CD8-positive, alpha-beta memory T cell (primary cell): Measurements from ENCODE around the gene SCGB1D4. TPM values are rescaled to one million over a fixed set of nuclear protein-coding genes. Genes with fewer than 3 reads are reported as not detected.

Experiments used
- CTCF ChIA-PET: fragments of 350-600 bp; sonication (Branson Sonifier 250); formaldehyde crosslinking; loops from one replicate; lab custom pipeline; 2021; ENCODE audit warnings: antibody characterized with exemption; lab: Charles Lee
- POLR2A ChIA-PET: fragments of 350-600 bp; sonication (Branson Sonifier 250); formaldehyde crosslinking; loops from one replicate; lab custom pipeline; 2021; ENCODE audit warnings: antibody characterized with exemption; lab: Charles Lee
- DNase-seq, 5 donors: peaks; one replicate each; pipeline versions ENCODE4 v3.0.0 to v3.0.0-alpha.2; 2020 to 2022; ENCODE audit warnings: mixed read lengths in 1 of 5
- H3K27ac ChIP-seq: one replicate; pipeline ENCODE4 v1.7.0; 2013; ENCODE audit warnings: low read depth, mild to moderate bottlenecking, low read length, moderate library complexity
- H3K27me3 ChIP-seq: 2 replicates; pipeline ENCODE4 v1.7.0; 2013; ENCODE audit warnings: low read length, mild to moderate bottlenecking; ENCODE audit not compliant: insufficient read depth, poor library complexity, severe bottlenecking
- H3K36me3 ChIP-seq: 2 replicates; pipeline ENCODE4 v1.7.0; 2013; ENCODE audit warnings: mild to moderate bottlenecking, low read length, moderate library complexity; ENCODE audit not compliant: insufficient read depth
- H3K4me1 ChIP-seq: 2 replicates; pipeline ENCODE4 v1.7.0; 2013; ENCODE audit warnings: mild to moderate bottlenecking, low read length, moderate library complexity; ENCODE audit not compliant: insufficient read depth
- H3K4me3 ChIP-seq: 2 replicates; pipeline ENCODE4 v1.7.0; 2013; ENCODE audit warnings: mild to moderate bottlenecking, low read length
- H3K9me3 ChIP-seq: 2 replicates; pipeline ENCODE4 v1.7.0; 2013; ENCODE audit warnings: mild to moderate bottlenecking, low read length
- H3K27ac Mint-ChIP-seq, 8 donors: one replicate each; pipeline ENCODE4 v1.8.0; 2020 to 2021; ENCODE audit warnings: mixed read lengths in 8 of 8, mild to moderate bottlenecking in 6 of 8, inconsistent platforms in 3 of 8, moderate library complexity in 3 of 8
- H3K27me3 Mint-ChIP-seq, 2 donors: one replicate each; pipeline ENCODE4 v1.8.0; 2020 to 2021; ENCODE audit warnings: mixed read lengths in 2 of 2, mild to moderate bottlenecking in 1 of 2, moderate library complexity in 1 of 2
- H3K36me3 Mint-ChIP-seq, 3 donors: one replicate each; pipeline ENCODE4 v1.8.0; 2020 to 2021; ENCODE audit warnings: mixed read lengths in 3 of 3, inconsistent platforms in 1 of 3, mild to moderate bottlenecking in 1 of 3
- H3K4me1 Mint-ChIP-seq, 3 donors: one replicate each; pipeline ENCODE4 v1.8.0; 2020 to 2021; ENCODE audit warnings: mixed read lengths in 3 of 3, inconsistent platforms in 1 of 3, mild to moderate bottlenecking in 1 of 3
- H3K4me3 Mint-ChIP-seq, 7 donors: one replicate each; pipeline ENCODE4 v1.8.0; 2020 to 2021; ENCODE audit warnings: mixed read lengths in 7 of 7, mild to moderate bottlenecking in 6 of 7, moderate library complexity in 4 of 7, inconsistent platforms in 2 of 7
- H3K9me3 Mint-ChIP-seq, 5 donors: one replicate each; pipeline ENCODE4 v1.8.0; 2020 to 2022; ENCODE audit warnings: mixed read lengths in 5 of 5, mild to moderate bottlenecking in 3 of 5, moderate library complexity in 2 of 5, inconsistent platforms in 1 of 5
- polyA plus RNA-seq: library from polyadenylated mRNA; unstranded; fragments of 300-500 nt; fragmentation: Illumina TruSeq; gene quantifications from one replicate; pipeline ENCODE4 v1.2.3, GENCODE V29; 2021
- total RNA-seq, 2 experiments: library from RNA; stranded (reverse); gene quantifications; one replicate each; pipeline ENCODE4 v1.2.3, GENCODE V29; 2021

SCGB1D4 gene
- total and polyA plus RNA-seq, 3 experiments from 2014 or later = not detected

DNA sequence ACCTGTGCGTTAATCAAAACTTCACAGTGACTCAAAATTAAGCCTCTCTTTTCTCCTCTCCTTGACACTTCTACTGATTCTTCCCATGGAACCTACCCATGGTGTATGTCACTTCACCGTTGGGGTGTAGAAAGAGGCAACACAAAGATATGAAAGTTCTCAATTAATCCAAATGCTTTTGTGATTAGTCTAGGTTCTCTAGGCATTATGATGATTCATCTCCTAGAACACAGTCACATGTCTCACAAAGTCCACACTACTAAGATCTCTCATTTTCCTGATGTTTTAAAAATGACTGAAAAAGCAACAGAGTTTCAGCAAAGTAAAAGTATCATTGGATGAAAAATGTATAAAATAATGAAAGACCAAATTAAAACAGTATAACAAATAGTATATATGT, 42.6 kb downstream of the SCGB1D4 start:
- DNase-seq = no peak
- Mint-ChIP-seq H3K9me3 (peaks cover 13 to 36% (median 32%) of the 10 kb centered on the region in 5 donors), H3K4me3 (no peak overlapping the region), H3K27ac (no peak overlapping the region), H3K36me3 (peaks cover 0 to 4% (median 2%) of the 10 kb centered on the region in 3 donors), H3K27me3 (peaks cover 16 to 32% of the 10 kb centered on the region in 2 donors), H3K4me1 (no peaks in the 10 kb centered on the region)
- Histone ChIP-seq H3K27ac (no peak overlapping the region), H3K4me1 (no peaks in the 10 kb centered on the region), H3K27me3 (no peaks in the 10 kb centered on the region), H3K36me3 (no peaks in the 10 kb centered on the region), H3K9me3 (peaks cover 1% of the 10 kb centered on the region), H3K4me3 (no peak overlapping the region)
- POLR2A ChIA-PET = no interaction called here
- CTCF ChIA-PET = no interaction called here

DNA sequence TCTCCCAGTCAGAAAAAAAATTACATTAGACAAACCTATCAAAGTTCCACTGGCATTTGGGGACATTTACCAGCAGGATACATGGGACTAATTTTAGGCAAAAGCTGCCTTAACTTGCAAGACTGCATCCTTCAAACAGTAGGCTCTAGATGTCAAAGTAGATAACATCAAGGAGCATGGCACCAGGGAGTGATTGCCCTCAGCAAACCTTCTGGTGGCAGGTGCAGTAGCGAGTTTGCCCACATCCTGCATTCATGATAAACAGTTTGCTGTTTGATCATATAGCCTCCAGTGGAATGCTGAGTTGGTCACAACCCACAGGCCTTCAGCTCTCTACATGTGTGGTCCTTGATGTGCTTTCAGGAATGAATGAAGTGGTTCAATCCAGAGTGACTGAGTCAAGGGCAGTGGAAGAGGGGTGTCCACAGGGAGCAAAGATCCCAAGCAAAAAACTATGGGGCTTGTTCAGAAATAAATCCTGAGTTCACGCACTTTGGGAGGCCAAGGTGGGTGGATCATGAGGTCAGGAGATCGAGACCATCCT, 44.8 kb downstream of the SCGB1D4 start:
- H3K4me1 Mint-ChIP-seq = no peaks in the 10 kb centered on the region
- no peak overlapping the region for H3K4me3 Mint-ChIP-seq
- CTCF ChIA-PET = no interaction called here
- Histone ChIP-seq H3K4me1 (no peaks in the 10 kb centered on the region), H3K9me3 (peaks cover 6% of the 10 kb centered on the region), H3K27ac (no peak overlapping the region), H3K27me3 (no peaks in the 10 kb centered on the region), H3K36me3 (no peaks in the 10 kb centered on the region), H3K4me3 (no peak overlapping the region)
- H3K27me3 Mint-ChIP-seq = peaks cover 19 to 42% of the 10 kb centered on the region in 2 donors
- H3K36me3 Mint-ChIP-seq = peaks cover 2 to 16% (median 2%) of the 10 kb centered on the region in 3 donors
- peaks cover 31 to 58% (median 51%) of the 10 kb centered on the region in 5 donors for H3K9me3 Mint-ChIP-seq
- no peak for DNase-seq
- POLR2A ChIA-PET = no interaction called here
- H3K27ac Mint-ChIP-seq = no peak overlapping the region

DNA sequence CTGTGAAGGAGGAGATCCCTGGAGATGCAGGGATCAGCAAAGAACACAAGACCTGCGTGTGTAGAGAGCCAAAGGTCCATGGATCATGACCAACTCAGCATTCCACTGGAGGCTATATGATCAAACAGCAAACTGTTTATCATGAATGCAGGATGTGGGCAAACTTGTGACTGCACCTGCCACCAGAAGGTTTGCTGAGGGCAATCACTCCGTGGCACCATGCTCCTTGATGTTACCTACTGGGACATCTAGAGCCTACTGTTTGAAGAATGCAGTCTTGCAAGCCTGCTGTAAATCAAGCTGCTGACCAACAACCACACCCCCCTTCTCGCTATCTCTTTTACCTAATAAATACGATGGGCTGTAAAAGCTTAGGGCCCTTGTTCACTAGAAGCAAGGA, 47.2 kb downstream of the SCGB1D4 start:
- ChIA-PET POLR2A (no interaction called here), CTCF (no interaction called here)
- Histone ChIP-seq H3K4me3 (no peak overlapping the region), H3K4me1 (no peaks in the 10 kb centered on the region), H3K9me3 (peaks cover 6% of the 10 kb centered on the region), H3K36me3 (no peaks in the 10 kb centered on the region), H3K27ac (no peak overlapping the region), H3K27me3 (peaks cover under 1% of the 10 kb centered on the region)
- Mint-ChIP-seq H3K4me1 (no peaks in the 10 kb centered on the region), H3K36me3 (peaks cover 2 to 16% (median 2%) of the 10 kb centered on the region in 3 donors), H3K9me3 (peaks cover 31 to 60% (median 53%) of the 10 kb centered on the region in 5 donors), H3K27ac (no peak overlapping the region), H3K4me3 (no peak overlapping the region), H3K27me3 (peaks cover 34 to 46% of the 10 kb centered on the region in 2 donors)
- no peak for DNase-seq

Other genes with a start within 250 kb of the SCGB1D4 start
- 10 to 100 TPM; 65.5 to 69.5 TPM for gene INCENP, start 175.1 kb downstream of the SCGB1D4 start, total RNA-seq
- 3.1 TPM for gene INCENP, start 175.1 kb downstream of the SCGB1D4 start, polyA plus RNA-seq
- gene SCGB1D1, start 108.9 kb downstream of the SCGB1D4 start, total RNA-seq = not detected
- not detected for gene SCGB1D1, start 108.9 kb downstream of the SCGB1D4 start, polyA plus RNA-seq
- gene SCGB2A1, start 90.4 kb downstream of the SCGB1D4 start, total RNA-seq = not detected
- not detected for gene SCGB2A1, start 90.4 kb downstream of the SCGB1D4 start, polyA plus RNA-seq
- gene SCGB1D2, start 56.8 kb downstream of the SCGB1D4 start, total RNA-seq = not detected
- gene SCGB1D2, start 56.8 kb downstream of the SCGB1D4 start, polyA plus RNA-seq = not detected
- gene SCGB2A2, start 28.9 kb downstream of the SCGB1D4 start, total RNA-seq = not detected
- not detected for gene SCGB2A2, start 28.9 kb downstream of the SCGB1D4 start, polyA plus RNA-seq
- gene ASRGL1, start 38.4 kb upstream of the SCGB1D4 start, total RNA-seq = 1 to 10 TPM; 6.1 to 6.5 TPM
- gene ASRGL1, start 38.4 kb upstream of the SCGB1D4 start, polyA plus RNA-seq = 2.7 TPM
- gene SCGB1A1, start 120.0 kb upstream of the SCGB1D4 start, total RNA-seq = not detected
- gene SCGB1A1, start 120.0 kb upstream of the SCGB1D4 start, polyA plus RNA-seq = not detected
- 100 to 1,000 TPM; 187 to 193 TPM for gene AHNAK, start 247.7 kb upstream of the SCGB1D4 start, total RNA-seq
- 125 TPM for gene AHNAK, start 247.7 kb upstream of the SCGB1D4 start, polyA plus RNA-seq